Fibroblast of skin of left biceps (primary cell): ENCODE data around the gene ZNF503.

Experiments used
- DNase-seq, 2 experiments: peaks; one replicate each; pipeline ENCODE4 v3.0.0-alpha.2; 2013; ENCODE audit warnings: low read depth in 2 of 2

ZNF503 gene

DNA sequence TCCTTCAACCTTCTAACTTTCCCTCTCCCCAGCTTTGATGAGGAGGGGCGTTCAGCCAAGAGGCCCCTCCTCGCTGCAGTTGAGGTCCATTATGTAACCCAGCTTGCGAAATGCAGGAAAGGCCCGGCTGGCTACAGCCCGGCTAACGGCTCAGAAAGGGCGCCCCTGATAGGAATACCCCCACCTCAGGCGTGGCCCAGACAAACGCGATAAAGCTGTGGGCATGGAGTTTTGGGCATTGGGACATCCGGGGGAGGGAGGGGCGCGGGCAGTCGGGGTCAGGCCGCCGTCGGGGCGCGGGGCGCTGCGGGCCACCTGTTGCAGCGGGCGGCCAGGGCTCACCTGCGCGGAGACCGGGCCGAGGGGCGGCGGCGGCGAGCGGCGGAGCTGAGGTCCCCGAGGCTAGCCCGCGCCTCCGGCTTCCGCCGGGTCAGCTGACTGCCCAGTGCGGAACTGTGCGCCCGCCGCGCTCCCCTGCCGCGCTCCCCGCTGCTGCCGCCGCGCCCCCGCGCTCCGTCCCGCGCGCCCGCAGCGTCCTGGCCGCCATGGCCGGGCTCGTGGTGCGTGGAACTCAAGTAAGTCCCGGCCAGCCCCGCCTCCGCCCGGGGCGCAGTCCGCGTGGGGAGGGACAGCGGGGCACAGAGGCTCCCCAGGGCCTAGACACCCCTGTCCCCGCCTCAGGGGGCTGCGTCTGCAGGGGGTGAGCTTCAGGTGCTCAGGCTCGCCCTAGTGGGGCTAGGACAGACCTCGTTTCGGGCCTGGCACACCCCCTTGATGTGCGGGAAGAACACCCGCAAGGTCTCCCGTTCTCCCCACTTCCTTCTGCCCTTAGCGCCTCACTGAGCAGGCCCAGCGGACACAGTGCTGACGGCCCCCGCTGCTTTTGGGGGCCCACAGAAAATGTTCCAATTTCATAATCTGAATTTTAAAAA is 29.9 kb upstream of the ZNF503 start, which contains the start of gene LRMDA:
Gene LRMDA, plus strand, starts transcription at position 445 of the 932 bp plus-strand sequence.
- no peak for DNase-seq

- DNase-seq, result no peak
Measured at GRCh38 chr10:75430000-75430763, 28.6 kb upstream of the ZNF503 start.

GRCh38 chr10:75429159-75429827 is 27.7 kb upstream of the ZNF503 start:
- DNase-seq, result no peak

- no peak for DNase-seq
Measured at GRCh38 chr10:75428434-75429158, 27.0 kb upstream of the ZNF503 start.

DNA sequence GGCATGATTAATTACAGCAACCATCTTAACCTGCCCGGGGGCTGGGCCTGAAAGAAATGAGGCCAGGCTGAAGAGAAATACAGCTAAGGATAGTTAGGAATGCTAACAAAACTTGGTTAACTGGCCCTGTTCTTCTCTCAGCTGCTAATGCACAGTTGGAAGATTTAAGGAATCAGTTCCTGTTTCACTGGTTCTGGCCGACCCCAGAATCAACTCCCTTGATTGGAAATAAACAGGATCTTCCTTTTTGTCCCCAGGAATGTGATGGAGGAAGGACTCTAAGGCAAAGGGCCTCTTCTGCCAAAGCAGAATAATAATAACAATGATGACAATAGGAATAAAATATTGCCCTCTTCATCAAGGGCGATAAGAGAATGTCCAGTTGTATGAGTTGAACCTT is 26.4 kb upstream of the ZNF503 start:
- no peak for DNase-seq

GRCh38 chr10:75426880-75427279 is 25.3 kb upstream of the ZNF503 start:
- DNase-seq, result no peak

DNA sequence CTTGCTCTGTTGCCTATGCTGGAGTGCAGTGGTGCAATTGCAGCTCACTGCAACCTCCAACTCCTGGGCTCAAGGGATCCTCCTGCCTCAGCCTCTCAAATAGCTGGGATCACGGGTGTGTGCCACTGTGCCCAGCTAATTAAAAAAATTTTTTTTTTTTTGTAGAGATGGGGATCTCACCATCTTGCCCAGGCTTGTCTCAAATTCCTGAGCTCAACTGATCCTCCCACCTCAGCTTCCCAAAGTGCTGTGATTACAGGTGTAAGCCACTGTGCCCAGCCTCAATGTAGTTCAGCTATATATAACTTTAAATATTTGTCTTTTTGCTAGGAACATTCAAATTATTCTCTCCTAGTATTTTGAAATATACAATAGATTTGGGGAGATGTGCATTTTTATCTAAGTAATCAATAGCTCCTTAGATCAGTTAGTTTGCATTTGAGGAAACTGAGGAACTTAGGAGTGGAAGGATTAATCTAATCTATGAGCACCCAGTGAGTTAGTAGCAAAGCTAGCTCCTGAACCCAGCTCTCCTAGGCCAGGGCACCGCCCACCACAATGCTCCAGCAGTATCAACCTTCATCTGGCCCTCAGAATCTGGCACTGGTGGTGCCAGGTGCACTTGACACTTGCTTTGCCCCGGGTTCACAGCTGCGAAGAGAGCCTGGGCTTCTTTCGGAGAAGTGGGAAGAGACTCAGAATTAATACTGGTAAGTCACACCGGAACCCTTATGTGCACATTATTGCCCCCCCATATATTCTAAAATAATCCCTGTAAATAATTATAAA is 23.9 kb upstream of the ZNF503 start:
- no peak for DNase-seq

DNA sequence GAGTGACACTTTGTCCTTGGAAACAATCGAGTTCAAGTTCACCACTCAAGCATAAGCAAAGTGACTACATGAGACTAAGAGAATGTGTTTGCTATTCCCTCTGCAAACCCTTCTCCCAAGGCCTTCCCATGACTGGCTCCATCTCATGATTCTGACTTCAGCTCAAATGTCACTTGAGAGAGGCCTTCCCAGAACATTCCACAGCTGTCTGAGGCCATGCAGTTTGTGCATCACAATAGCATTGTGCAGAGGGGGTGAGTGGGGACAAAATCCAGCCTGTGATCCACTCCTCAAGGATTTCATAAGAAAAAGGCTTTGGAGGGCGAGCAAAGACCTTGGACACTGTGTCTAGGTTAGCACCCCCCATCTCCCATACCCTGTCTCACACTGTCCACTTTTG is 23.0 kb upstream of the ZNF503 start:
- DNase-seq, result no peak

- no peak for DNase-seq
Measured at GRCh38 chr10:75422913-75423312, 21.3 kb upstream of the ZNF503 start.

GRCh38 chr10:75418712-75419111 is 17.1 kb upstream of the ZNF503 start:
- no peak for DNase-seq

DNA sequence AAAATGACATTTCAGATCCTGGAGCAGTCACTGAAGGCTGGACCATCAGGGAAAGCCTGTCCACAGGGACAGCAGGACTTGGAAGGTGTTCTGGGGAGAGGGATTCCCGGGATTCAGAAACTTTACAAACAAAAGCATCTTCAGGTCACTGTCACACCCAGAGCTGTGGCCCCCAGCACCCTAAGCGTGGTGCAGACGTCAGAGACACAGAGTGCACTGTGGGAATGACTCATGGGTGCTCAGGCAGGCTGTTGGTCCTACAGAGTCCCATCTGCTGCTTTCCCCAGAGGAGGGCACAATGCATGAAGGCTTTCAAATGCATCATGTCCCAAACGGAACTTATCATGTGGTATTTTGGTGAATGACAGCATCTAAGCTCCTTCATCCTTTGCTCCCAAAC is 16.7 kb upstream of the ZNF503 start:
- DNase-seq, result no peak

DNA sequence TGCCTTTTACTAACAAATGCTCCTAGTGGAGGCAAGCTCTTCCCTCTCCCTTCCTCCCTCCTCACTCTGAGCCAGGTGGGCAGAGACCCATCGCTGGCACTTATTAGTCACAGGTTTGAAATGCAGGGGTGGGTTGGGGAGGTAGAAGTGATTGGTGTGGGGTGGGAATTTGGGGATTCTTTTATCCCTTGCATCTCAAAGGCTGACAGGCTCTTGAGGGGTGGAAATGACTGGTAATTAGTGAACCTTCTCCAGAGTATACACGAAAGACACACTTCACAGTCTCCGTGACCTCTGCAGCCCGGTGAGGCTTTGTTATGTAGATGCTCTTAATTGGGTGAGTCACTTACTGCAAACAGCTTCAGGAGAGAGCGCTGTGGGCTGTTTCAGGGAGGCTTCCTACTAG is 16.0 kb upstream of the ZNF503 start:
- DNase-seq, result no peak

- DNase-seq, result no peak
Measured at GRCh38 chr10:75414527-75414926, 13.0 kb upstream of the ZNF503 start.

DNA sequence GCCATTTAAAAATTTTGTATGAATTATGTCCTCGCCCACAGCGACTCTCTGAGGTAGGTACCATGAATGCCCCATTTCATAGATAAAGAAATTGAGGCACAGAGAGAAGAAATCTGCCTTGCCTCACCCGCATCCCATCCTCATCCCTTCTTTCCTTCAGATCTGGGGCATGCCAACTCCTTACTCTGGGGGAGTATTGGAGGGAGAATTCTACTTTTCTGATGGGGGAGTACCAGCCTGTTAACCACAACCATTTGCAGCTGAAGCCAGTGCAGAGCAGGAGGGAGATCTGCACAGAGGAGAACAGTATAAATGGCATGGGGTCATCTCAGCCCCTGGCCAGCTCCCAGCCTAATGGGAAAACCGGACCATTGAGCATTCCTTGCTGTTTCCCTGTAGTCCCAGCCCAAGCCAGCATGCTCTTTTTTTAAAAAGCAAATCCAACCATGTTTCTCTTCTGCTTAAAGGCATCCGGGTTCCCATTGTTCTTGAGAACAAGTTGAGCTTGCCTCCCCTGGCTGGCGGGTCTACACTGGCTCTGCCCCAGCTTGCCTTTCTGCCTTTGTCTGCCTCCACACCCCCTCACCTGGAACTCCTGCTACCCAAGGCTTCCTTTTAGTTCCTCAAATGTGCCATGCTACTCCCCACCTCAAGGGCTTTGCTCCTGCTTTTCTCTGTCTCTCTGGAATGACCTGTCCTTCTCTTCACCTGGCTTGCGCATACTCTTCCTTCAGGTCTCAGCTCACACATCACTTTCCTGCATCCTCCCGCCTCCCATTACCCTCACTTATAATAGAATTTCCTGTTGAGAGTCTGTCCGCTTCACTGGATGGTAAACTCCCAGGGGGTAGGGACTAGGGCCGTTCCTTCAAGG is 8.8 kb upstream of the ZNF503 start:
- no peak for DNase-seq

GRCh38 chr10:75408911-75409885 is 7.6 kb upstream of the ZNF503 start:
- no peak for DNase-seq

DNA sequence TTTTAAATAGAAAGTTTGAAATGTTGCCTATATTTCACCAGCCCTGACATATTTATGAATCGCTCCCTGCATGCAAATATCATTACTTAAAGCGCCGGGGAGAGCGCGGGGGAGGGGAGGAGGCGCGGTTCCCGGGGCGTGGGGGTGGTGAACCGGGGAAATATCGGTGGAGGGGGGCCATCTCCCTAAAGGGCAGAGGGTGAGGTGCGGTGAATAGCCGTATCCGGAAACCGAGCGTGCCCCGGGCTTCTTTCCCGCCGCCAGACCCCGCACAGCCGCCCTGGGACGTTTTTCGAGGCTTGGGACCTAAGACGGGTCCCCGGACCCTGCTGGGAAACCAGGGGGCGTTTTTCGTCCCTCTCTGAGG is 6.9 kb upstream of the ZNF503 start:
- DNase-seq, result no peak

- peak; percentile 73 to 76 for DNase-seq
Measured at GRCh38 chr10:75407713-75408508, 6.3 kb upstream of the ZNF503 start.

- DNase-seq, result no peak
Measured at GRCh38 chr10:75407224-75407712, 5.7 kb upstream of the ZNF503 start.
